NCI-H1694 (cell line): ENCODE results near the gene SLC66A3.
"Not testable (repeated sequence)": the region's sequence is repeated elsewhere in the genome, so short reads cannot be mapped to it uniquely, and the experiment has no call there.

Experiments used
- DNase-seq: peaks from one replicate; lab custom pipeline; 2025; lab: John Stamatoyannopoulos, UW

SLC66A3 gene

DNA sequence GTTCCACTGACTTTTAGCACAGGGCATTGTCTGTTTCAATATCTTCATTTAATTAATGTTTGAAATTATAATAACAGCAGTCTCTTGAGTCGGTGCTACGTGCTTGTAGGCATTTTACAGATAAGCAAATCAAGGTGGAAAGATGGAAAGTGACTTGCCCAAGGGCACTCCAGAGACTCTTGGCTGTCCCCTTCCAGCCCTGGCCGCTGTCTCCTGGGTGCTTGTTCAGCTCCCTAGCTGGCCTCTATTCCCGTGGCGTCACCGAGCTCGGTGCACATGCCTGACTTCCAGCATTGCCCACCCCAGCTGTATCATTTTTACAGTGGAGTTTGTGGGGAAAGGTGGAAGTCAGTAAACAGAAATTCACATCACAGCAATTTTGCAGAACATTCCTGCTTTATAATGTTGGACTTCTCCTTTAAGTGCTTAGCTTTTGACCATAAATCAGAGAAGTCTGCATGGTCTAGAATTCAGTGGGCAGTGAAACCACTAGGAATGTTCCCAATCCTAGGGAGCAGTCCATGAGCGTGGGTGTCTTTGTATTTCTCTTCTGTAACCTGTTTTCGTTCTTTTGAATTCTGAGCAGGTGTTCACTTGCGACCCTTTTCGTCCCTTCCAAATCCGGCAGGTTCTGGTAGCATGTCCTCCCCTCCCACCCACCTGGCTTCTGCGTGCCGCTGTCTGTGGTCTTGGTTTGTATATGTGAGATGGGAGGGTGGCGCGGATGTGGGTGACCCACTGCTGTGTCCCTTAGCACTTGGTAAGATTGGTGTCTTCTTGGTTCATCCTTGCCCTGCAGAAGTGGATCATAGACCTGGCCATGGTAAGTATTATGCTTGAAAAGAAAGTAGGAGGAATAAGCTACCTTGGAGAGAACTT, 8.4 kb downstream of the SLC66A3 start:
- no peak for DNase-seq

DNA sequence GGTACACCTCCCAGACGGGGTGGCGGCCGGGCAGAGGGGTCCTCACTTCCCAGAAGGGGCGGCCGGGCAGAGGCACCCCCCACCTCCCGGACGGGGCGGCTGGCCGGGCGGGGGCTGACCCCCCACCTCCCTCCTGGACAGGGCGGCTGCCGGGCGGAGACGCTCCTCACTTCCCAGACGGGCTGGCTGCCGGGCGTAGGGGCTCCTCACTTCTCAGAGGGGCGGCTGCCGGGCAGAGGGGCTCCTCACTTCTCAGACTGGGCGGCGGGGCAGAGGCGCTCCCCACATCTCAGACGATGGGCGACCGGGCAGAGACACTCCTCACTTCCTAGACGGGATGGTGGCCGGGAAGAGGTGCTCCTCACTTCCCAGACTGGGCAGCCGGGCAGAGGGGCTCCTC, 9.8 kb downstream of the SLC66A3 start:
- not testable (repeated sequence) for DNase-seq

DNA sequence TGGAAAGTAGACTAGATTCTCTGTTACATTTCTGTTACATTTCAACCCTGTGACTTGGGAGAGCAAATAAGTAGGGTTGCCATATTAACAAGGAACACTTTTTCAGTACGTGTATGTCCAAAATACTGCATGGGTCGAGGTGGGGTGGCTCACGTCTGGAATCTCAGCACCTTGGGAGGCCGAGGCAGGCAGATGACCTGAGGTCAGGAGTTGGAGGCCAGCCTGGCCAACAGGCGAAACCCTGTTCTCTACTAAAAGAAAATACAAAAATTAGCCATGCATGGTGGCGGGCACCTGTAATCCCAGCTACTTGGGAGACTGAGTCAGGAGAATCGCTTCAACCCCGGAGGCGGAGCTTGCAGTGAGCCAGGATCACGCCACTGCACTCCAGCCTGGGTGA, 11.2 kb downstream of the SLC66A3 start:
- DNase-seq, result no peak

DNA sequence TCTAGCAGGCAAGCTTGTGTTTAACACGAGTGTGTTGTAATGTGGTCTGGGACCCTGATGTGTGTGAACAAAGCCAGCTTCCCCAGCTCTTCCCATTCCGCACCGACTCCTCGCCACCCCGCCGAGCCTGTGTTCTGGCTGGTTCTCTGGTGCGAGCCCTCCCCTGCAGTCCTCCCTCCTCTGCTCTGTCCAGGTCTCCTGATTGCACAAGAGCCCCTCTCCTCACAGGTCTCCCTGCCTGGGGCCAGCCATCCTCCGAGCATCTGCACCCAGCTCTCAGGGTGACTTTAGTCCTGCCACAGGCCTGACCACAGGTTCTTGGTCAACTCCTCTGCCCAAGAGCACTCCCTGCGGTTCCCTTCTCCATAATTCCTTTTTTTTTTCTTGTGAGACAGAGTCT, 13.2 kb downstream of the SLC66A3 start:
- no peak for DNase-seq

DNA sequence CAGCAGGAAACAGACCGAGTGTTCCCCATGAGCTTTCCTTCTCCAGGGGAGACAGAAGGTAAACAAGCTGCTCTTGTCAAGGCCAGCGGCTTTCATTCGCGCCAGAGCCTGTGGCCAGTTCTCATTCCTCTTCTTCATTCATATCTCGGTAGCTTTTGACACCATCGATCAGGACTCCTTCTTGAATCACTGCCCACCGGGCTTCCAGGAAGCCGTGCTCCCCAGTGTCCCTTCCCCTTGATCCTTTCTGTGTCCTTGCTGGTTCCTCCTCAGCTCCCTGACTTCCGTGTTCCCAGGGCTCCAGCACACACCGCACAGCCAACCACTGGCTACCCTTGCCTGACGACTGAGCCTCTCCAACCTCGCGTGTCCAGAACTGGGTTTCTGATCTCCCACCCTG, 14.1 kb downstream of the SLC66A3 start:
- DNase-seq, result no peak

DNA sequence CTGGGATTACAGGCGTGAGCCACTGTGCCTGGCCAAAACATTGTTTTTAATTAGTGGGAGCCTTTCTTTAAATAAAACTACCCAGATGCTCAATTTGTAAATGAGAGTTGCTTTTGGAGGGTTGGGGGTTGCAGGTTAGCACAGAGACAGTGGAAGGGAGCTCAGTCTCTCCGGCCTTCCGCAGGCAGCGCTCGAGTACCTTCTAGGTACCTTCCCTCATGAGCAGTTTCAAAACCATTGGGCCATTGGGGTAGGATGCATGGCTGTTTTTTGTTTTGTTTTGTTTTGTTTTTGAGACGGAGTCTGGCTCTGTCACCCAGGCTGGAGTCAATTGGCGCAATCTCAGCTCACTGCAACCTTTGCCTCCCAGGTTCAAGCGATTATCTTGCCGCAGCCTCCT, 19.0 kb downstream of the SLC66A3 start:
- no peak for DNase-seq

DNA sequence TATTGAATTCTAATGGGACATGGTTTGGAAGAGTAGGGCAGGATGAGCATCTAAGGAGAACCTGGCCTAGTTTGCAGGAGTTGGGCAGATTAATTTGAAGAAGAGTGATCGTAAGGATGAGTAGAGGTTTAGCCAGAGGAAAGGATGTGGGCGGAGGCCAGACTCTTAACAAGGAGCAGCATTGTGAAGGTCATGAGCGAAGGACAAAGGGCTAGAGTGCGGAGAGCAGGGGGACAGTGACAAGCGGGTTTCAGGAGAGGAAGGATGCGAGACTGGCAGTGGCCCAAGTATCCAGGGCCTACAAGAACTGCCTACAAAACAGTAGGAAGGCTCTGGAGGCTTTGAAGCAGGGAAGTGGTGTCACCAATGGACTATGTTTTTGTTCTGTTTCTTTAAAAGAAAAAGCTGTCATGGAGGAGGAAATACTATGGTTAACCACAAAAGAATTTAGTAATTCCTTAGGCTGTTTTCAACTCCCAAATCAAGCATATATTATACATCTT, 20.1 kb downstream of the SLC66A3 start:
- DNase-seq, result no peak

DNA sequence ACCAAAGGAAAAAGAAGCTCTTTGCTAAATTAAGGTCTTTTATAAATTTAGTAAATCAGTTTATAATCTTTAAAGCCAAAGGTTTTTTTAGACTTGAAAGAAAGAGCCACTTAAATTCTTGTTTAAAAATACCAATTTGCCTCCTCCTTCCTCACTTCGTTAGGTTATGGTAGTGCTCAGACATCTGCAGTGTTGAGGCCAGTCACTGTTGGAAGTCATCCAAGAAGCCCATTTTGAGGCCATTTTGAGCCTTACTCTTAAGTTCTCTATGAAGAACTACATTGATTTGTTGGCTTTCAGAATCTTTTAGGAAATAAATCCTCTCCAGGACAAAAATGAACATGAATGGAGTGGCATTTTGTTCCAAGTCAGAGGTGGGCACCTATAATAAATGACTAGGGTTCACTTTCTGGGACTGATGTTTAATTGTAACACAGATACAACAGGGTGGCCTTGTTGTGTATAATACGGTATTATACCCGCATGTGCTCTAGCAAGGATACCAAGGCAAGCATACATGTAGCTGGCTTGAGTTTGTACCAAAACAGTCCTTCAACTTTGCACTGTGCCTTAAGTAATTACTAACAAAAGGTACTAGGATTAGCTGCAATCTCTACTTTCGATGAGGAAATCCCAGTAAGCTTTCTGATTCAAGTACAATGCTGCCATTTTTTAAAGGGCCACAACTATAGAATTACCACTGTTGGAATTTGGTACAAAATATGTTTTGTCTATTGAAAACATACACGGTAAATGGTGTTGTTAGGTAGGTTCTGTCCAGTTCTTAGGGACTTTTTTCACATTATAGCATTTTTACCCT, 22.8 kb downstream of the SLC66A3 start:
- no peak for DNase-seq

DNA sequence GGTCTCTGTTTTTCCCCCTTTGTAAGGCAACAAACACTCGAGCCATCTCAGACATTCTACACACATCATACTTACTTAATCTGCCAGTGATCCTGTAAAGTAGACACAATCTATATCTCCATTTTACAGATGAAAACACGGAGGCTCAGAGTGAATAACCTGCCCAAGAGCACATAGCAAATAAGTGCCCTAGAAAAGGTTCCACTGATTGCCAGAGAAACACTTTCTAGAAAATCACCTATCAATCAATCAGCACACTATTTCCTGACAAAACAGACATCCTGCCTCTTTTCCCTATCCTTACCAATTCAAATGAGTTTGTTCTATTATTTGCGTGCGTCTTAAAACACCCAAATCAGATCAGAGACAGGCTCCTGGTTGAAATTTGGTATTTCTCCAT, 23.9 kb downstream of the SLC66A3 start:
- DNase-seq, result no peak

DNA sequence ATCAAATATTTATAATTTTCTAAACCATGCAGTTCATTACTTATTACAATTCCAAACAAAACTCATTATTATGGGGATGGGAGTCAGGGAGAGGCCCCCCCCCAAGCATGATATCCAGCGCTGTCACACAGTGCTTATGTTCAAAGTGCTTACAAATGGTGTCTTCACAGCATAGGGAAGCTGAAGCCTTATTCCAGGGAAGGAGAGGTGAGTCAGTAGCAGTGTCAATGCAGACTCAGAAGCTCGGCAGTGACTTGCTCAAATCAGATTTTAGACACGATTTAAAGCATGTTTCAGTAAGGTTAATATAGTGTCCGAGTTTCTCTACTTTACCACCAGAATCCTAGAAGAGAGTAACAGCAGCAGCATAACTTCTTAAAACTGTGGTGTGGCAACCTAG, 24.6 kb downstream of the SLC66A3 start:
- DNase-seq, result no peak

DNA sequence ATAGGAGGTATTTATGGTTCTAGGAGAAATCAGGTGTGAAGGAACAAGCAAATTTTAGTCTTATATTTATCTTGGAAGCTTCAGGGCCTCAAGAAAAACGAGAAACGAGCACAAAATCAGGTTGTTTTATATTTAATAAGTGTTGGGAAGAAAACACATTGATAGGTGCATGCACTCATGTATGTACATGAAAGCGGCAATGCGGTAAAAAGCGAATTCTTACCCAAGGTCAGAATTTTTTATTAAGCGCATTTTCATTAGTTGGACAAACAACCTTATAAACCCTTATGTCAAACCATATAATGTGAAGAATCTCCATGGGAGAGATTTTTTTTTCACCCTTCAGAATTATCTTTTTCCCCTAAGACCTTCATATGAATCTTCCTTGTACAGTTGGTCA, 25.4 kb downstream of the SLC66A3 start:
- no peak for DNase-seq

DNA sequence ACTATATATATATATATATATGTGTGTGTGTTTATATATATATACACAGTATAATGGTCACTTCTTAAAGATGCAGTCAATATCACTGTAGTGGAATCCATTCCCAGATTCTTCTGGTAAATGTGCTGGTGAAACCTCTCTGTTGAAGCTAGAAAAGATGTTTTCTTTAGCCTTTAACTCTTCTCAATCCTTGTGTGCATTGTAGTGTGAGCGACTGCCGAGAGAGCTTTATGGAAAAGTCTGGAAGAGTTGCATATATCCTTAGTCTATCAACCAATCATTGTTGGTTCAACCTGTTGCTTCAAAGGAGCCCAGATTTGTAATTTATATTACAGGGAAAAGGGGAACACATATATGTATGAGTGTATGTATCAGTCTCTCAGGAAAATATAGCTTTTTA, 27.7 kb downstream of the SLC66A3 start:
- DNase-seq, result no peak

DNA sequence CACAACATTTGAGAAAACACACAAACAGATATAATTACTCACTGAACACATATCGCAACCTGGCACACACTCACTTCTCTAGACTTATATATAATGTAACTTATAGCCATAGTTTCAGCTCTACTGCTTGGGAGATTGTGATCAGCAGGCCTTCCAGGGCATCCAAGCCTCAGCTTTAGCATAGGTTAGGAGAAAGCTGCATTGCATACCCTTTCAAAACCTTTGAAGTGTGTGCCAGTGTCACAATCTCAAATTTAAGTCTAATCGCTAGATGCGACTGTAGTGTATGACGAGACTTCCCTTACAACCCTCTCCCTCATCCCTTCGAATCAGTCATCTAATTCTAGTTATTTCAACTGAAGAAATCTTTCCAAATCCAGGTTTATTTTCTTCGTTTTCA, 30.9 kb downstream of the SLC66A3 start:
- DNase-seq, result no peak

DNA sequence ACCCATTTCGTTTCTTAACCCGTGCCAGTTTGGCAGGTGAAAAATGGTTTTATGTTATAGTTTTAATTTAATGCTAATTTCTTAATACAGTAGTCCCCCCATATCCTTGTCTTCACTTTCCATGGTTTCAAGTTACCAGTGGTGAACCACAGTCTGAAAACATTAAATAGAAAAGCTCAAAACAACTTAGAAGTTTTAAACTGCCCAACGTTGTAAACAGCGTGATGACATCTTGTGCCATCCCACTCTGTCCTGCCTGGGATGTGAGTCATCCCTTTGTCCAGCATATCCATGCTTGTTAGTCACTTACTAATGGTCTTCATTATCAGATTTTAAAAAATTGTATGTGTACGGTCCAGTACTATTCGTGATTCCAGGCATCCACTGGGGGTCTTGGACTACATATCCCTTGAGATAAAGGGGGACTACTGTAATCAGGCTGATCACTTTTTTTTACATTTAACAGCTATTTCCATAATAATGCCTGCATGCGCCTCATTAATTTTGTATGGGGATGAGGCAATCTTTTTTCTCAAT, 31.9 kb downstream of the SLC66A3 start:
- no peak for DNase-seq

DNA sequence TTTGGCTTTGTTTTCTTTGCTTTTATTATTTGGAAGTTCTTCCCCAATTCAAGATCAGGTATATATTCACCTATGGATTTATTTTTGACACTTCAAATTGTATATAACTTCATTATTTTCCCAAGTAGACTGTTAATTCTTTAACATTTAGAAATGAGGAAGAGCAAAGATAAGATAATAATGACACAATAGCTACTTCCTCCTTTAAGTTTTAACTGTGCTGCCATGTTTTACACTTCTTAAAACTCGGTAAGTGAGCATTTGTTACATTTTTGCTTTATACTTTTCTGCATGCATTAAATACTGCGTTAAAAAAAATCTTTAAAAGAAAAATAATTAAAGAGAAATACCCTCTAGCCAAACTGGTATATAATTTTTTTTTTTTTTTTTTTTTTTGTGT, 32.5 kb downstream of the SLC66A3 start:
- no peak for DNase-seq

DNA sequence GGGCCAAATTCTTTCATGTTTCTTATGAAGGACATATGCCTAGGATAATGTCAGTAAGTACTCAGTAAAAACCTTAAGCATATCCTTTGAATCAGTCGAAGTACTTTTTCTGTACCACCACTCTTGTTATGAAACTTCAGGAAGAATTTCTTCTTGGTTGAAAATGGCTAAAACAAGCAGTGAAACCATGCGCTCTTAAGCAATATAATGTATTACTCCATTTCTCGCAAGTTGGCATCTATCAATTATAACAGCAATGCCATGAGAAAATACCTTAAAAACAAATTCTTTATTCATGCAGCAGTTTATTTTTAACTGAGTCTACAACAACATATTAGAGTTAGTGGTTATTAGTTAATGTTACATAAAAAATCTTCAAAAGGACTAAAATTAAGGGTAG, 41.0 kb downstream of the SLC66A3 start:
- no peak for DNase-seq

DNA sequence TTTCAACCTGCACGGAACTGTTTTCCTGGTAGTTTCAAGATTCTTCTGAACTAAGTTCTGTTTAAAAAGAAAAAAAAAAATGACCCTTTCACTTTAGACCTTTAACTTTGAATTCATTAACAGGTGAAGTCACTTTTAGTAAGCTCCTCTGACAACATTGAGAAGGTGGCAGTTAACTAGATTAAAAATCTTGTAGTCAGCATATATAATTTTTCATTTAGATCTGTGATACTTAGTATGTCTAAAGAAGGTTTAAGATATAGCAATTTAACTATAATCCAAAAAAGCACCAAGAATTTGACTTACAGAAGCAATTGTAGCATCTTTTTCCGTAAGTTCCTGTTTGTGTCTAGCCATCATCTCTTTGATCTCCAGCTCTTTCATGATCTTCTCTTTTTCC, 45.4 kb downstream of the SLC66A3 start:
- no peak for DNase-seq

DNA sequence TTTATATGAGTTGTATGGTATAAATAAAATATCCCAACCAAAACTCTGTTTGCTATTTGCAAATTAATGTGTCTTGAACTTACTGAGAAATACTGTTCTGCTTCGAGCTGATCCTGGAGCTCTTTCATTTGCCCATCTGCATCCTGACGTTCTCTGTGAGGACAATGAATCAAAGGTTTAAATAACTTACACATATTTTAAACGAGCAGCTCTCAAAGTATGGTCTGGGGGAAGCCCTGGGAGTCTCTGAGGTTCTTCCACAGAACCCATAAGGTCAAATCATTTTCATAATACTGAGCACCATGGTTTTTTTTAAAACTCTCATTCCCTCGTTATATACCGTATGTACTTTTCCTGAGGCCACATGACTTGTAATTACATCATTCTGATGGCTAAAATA, 46.7 kb downstream of the SLC66A3 start:
- DNase-seq, result no peak

DNA sequence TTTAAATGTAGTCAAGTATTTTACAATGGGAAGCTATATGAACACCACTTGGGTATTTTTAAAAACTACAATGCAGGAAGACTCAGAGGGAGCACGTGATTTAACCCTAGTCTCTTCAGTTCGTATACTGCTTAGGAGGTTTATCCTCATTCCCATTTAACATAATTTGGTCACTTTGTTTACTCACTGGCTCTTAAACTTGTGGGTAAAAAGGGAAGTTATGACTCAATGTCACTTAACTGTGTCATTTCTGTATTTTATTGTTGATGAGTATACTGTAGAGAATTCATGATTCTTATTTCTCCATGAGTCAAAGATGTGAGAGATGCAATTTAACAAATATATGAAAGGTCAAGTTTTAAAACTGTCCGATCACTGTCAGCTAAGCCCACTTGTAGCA, 48.2 kb downstream of the SLC66A3 start:
- DNase-seq, result no peak

DNA sequence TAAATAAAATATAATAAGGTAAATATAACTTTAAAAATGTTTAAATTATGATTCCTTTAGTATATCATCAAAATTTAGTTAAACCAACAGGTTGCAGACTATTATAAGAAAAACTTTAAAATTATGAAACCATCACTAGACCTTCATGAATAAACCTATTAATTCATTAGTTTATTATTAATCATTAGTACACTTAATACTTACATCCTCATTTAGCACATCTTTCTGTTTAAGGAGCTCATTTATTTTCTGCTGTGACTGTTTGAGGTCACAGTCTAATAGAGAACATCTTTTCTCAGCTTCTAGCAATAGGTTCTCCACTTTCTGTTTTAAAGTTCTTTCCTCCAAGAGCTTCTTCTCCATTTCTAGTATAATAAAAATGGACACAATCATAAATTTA, 52.8 kb downstream of the SLC66A3 start:
- DNase-seq, result no peak

DNA sequence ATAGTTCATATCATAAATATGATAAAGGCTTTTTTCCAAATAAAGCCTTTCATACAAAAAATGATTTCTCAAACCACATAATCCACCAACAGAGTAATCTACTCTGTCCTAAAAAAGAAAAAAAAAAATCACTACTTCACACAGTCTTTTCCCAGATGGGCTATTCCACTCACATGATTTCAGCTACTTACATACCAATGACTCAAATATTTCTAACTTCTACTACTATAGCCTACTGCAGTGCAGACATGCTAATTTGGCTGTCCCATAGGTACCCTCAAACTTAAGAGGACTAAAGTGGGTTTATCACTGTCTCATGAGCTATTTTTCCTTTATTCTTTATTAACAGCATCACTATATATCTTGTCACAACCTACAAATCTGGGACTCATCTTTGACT, 57.4 kb downstream of the SLC66A3 start:
- no peak for DNase-seq

DNA sequence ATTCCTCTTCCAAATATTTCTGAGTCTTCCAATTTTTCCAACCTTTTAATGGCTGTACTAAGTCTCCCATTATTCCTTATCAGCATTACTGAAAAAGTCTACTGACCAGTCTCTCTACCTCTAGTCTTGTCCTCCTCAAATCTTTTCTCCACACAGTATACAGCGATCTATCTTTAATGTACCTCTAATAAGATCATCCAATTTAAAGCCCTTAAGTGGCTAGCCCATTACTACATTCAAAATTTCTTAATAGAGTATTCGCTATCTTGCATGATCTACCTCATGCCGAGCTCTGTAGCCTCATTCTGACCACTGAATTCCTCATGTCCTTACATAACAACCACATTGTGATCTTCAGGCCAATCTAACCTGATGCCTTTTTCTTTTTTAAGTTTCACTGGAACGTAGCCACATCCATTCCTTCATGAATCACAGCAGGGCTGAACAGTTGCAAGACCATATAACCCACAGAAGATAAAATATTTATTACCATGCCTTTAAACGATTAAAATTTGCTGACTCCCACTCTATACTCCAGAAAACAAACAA, 57.9 kb downstream of the SLC66A3 start:
- no peak for DNase-seq

DNA sequence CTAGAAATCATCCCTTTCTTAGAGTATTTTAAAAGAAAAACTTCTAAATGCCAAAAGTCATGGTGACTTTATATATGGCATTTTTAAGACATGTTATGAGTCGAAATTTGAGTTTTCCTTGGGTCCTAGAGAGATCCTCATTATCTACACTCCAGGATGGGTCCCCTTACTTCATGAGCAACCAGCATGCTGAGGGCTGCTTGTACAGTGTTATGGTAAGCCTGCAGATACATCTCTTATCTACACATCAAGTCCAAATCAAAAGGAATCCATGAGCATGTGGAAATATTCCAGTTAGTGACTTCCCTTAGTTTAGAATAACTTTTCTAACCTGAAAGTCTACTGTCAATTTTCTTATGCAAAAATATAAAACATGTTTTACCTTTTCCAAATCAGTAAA, 58.7 kb downstream of the SLC66A3 start:
- no peak for DNase-seq
